Tracheal epithelial cell (primary cell): ENCODE data around the gene ZBTB16. TPM values are rescaled to one million over a fixed set of nuclear protein-coding genes. Genes with fewer than 3 reads are reported as not detected.

ENCODE experiments used
- total RNA-seq: library from RNA; depleted of rRNA; stranded (reverse); fragments of >200 nt; gene quantifications from 2 replicates; pipeline ENCODE4 v1.2.1, GENCODE V29; 2014

The ZBTB16 gene
- 2.4 and 8.3 TPM in 2 replicates for total RNA-seq

GRCh38 chr11:114059278-114059983 lies at the start of gene ZBTB16:
TSS of gene ZBTB16 (plus strand) at chr11:114059711. CDS start at chr11:114063301, 3,590 bp downstream.

GRCh38 chr11:114295676-114296604 lies 236.4 kb downstream of the ZBTB16 start, which contains the start of gene NNMT:
TSS of gene NNMT (plus strand) at chr11:114296399. CDS start at chr11:114296557, 158 bp downstream.

Other genes starting within 250 kb of the ZBTB16 start
- 40.9 and 43.1 TPM in 2 replicates for gene USP28, start 184.1 kb upstream of the ZBTB16 start, total RNA-seq
- not detected in 2 replicates for gene HTR3B, start 154.9 kb upstream of the ZBTB16 start, total RNA-seq
- 0.21 TPM in 1 of 2 replicates, not detected in the other for gene HTR3A, start 84.6 kb upstream of the ZBTB16 start, total RNA-seq
- 2.1 and 356 TPM in 2 replicates for gene NNMT, start 236.7 kb downstream of the ZBTB16 start, total RNA-seq